ENCODE measurements around the gene ECEL1.

- TF ChIP-seq CTCF (IDR thresholded peaks at IDR 0.05) (no peak), POLR2A (IDR thresholded peaks at IDR 0.05) (no peak)
These were observed 41.3 kb upstream of the ECEL1 start for GRCh38 chr2:232528746-232529460.

Measured in right lobe of liver (tissue), 4 donors.